NB4 (cell line): ENCODE data around the gene ZP1.

Experiments
- CTCF ChIP-seq: IDR thresholded peaks from one replicate; pipeline ENCODE4 v1.5.1; 2012; ENCODE audit warnings: low read depth, low read length
- POLR2A ChIP-seq: IDR thresholded peaks from 2 replicates; pipeline ENCODE4 v1.6.1; 2011; ENCODE audit warnings: mild to moderate bottlenecking; ENCODE audit not compliant: insufficient read length; ENCODE audit errors: extremely low read depth

- TF ChIP-seq CTCF (no peak), POLR2A (no peak)
These were observed 36.7 kb upstream of the ZP1 start for GRCh38 chr11:60830478-60831142.
